Uterus (tissue), 2 donors: ENCODE measurements around the gene LLGL2.

ENCODE experiments used
- CTCF ChIP-seq, 4 experiments: fragments of 200-600 bp in 2 of 4; fragments of 450-650 bp in 2 of 4; sonication (generic) in 2 of 4; IDR thresholded peaks; one replicate each; pipeline ENCODE4 v1.5.1; 2016 to 2019; ENCODE audit warnings: antibody characterized with exemption in 4 of 4, mild to moderate bottlenecking in 2 of 4, moderate library complexity in 1 of 4
- POLR2A ChIP-seq, 2 donors: fragments of 450-650 bp; IDR thresholded peaks; one replicate each; pipeline ENCODE4 v1.6.1; 2016; ENCODE audit warnings: antibody characterized with exemption in 2 of 2, mild to moderate bottlenecking in 1 of 2, moderate library complexity in 1 of 2

GRCh38 chr17:75589919-75590303 lies 64.4 kb downstream of the LLGL2 start:
- TF ChIP-seq POLR2A (IDR thresholded peaks at IDR 0.05), result no peak
- TF ChIP-seq CTCF (IDR thresholded peaks at IDR 0.05), result no peak
